GM12874 (cell line): ENCODE data around the gene SNRPB.
A peak's percentile ranks its signal among the peaks of the same experiment; 100 is the strongest.

Experiments used
- TF ChIP-seq, protein P1 (sequence below): IDR thresholded peaks from 2 replicates; pipeline ENCODE4 v1.5.1; 2011; ENCODE audit warnings: low read depth, mild to moderate bottlenecking, control low read depth, low read length, moderate library complexity; ENCODE audit not compliant: insufficient read depth

Gene SNRPB

DNA sequence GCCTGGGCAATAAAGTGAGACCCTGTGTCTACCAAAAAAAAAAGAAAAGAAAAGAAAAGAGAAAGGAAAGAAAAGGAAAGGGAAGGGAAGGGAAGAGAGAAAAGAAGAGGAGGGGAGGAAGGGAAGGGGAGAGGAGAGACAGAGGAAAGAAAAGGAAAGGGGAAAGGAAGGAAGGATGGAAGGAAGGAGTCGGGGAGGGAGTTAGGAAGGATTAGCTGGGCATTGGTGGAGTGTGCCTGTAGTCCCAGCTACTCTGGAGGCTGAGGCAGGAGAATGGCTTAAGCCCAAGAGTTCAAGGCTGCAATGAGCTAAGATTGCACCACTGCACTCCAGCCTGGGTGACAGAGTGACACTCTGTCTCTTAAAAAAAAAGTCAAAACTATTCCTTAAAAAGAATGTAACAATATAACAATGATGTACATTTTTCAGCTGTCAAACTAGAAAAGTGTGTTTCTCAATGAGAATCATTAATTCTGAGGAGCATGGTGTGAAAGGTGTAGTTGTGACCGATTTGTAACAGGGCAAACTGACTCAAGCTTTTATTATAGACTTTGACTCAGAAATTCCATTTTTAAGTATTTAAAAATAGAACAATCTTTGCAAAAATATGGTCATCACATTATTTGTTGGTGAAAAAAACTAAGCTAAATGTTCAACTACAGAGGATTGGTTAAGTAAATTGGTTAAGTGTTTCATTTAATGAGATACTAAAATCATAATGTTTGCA lies 14.7 kb downstream of the SNRPB start:
- TF ChIP-seq, protein P1, sequence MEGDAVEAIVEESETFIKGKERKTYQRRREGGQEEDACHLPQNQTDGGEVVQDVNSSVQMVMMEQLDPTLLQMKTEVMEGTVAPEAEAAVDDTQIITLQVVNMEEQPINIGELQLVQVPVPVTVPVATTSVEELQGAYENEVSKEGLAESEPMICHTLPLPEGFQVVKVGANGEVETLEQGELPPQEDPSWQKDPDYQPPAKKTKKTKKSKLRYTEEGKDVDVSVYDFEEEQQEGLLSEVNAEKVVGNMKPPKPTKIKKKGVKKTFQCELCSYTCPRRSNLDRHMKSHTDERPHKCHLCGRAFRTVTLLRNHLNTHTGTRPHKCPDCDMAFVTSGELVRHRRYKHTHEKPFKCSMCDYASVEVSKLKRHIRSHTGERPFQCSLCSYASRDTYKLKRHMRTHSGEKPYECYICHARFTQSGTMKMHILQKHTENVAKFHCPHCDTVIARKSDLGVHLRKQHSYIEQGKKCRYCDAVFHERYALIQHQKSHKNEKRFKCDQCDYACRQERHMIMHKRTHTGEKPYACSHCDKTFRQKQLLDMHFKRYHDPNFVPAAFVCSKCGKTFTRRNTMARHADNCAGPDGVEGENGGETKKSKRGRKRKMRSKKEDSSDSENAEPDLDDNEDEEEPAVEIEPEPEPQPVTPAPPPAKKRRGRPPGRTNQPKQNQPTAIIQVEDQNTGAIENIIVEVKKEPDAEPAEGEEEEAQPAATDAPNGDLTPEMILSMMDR: no peak

DNA sequence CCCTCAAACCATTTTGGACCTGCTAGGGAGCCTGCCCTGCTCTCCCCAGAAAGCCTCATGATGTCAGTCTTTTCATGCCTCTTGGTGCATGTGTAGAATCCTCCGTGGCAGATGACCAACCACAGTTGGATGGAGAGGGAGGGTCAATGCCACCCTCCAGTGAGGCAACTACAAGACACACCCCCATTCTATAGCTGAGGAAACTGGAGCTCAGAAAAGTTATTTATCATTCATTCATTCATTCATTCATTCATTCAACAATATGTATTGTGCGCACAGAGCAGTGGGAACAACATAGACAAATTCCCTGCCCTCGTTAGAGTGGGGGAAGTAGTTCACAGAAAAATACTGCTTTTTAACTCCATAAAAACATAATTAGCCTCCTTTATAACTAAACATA lies 16.8 kb downstream of the SNRPB start:
- TF ChIP-seq, protein P1: no peak

DNA sequence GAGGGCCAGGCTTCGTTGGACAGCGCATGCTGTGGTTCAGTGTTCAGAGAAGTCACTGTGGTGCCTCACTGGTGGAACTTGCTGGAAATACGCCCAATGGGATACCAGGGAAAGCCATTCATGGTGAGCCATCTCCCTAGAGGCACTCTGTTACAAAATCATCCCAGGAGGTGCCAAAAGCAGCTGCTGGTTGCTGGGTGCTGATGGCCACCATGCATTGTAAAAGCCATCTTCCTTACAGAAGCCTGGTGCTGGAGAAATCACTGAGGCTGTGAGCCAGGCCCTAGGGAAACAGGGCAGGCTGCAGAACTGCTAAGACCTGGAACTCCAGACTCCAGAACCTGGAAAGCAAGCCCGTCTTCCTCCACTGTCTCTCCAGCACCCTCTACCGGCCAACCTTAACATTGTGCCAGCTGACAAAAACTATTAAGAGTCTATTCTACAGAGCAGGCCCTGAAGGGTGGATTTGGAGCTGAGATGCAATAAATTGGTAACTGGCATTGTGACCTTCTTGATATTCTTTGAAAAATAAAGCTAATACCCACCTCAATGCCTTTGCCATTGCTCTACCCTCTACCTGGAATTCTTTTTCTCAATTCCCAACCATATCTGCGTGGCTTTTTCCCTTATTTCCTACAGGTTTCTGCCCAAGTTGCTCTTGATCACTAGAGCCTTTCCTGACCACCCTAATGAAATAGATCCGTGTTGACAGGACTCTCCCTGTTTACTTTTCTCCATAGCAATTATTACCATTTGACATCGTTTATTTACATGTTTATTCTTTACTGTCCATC lies 18.5 kb downstream of the SNRPB start:
- TF ChIP-seq, protein P1: peak; percentile 89

DNA sequence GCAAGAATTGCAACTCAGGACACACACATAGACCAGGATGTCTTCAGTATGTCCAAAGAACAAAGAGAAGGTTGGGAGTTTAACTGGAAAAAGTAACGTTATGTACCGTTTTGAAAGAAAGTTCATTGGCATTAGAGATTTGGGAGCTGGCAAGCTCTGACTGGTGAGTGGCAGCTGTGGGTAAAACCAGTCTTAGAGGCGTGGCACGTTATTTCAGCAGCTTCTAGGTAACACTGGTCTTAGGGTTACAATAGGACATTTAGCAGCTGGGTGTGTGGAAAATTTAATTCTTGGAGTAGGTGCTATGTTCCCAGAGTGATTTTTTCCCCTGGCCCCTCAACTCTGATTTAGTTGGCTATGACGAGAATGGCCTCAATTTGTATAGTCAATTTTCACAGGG lies 19.2 kb downstream of the SNRPB start:
- TF ChIP-seq, protein P1: no peak

DNA sequence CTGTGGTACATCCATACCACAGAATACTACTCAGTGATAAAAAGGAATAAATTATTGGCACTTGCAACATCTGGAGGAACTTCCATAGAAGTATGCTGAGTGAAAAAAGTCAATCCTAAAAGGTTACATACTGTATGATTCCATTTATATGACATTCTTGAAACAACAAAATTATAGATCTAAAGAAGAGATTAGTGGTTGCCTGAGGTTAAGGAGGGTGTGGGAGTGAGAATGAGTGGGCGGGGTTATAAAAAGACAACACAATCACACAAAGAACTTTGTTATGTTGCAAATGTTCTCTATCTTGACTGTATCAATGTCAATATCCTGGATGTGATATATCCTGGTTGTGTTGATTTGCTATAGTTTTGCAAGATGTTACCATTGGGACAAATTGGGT lies 21.2 kb downstream of the SNRPB start:
- TF ChIP-seq, protein P1: no peak

DNA sequence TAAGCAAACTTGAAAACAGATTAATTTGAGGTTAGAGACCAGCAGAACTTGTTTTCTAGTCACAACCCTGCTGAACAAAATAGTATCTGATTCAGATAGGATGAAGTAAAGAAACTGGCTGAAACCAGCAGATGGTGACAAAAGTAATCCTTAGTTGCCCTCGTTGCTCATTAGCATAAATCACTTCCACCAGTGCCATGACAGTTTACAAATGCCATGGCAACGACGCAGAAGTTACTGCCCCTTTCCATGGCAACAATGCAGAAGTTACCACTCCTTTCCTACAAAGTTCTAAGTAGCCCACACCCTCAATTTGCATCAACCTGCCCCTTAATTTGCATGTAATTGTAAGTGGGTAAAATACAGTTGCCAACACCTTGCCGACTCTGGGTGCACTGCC lies 23.7 kb downstream of the SNRPB start:
- TF ChIP-seq, protein P1: no peak

DNA sequence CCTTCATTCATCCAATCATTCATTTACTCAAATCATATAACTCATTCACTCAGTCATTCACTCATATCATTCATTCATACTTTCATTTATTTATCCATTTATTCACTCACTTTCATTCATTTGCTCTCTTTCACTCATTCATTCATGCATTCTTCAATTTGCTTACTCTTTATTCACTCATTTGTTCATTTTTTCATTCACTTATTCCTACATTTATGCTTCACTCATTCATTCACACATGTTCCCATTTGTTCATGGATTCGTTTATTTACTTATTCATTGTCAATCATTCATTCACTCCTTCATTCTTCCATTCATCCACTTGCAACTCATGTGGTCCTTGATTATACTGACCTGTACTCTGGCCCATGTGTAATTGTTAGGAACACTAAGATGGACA lies 39.4 kb downstream of the SNRPB start:
- TF ChIP-seq, protein P1: no peak
